ENCODE data around the gene MFF.

GRCh38 chr2:227295806-227296205, 29.2 kb upstream of the MFF start:
- TF ChIP-seq CTCF (conservative IDR thresholded peaks at IDR 0.05; ENCODE audit: low read depth, low read length) (no peak), EZH2phosphoT487 (IDR thresholded peaks at IDR 0.05; ENCODE audit: borderline replicate concordance, low read length) (no peak), EZH2 (IDR thresholded peaks at IDR 0.05; ENCODE audit: low read length, unreplicated experiment) (no peak)

Measured in PC-3 (cell line).